Ovary (tissue), 3 donors: Measurements from ENCODE around the gene KRCC1.

Experiments used
- EP300 ChIP-seq: sonication (generic); formaldehyde crosslinking; IDR thresholded peaks from one replicate; pipeline ENCODE4 v1.6.1; 2017; ENCODE audit warnings: antibody characterized with exemption
- POLR2A ChIP-seq: fragments of 450-650 bp; IDR thresholded peaks from one replicate; pipeline ENCODE4 v1.6.1; 2017; ENCODE audit warnings: antibody characterized with exemption, mild to moderate bottlenecking, moderate library complexity
- TF ChIP-seq, protein P1 (sequence below), 3 donors: fragments of 450-650 bp in 2 of 3; fragments of 200-600 bp in 1 of 3; IDR thresholded peaks; one replicate each; pipeline versions ENCODE4 v1.5.1 to v1.8.0; 2016 to 2022; ENCODE audit warnings: antibody characterized with exemption in 3 of 3, mild to moderate bottlenecking in 1 of 3
- donor health status: DM: no; HTN: no; CAD: no.

DNA sequence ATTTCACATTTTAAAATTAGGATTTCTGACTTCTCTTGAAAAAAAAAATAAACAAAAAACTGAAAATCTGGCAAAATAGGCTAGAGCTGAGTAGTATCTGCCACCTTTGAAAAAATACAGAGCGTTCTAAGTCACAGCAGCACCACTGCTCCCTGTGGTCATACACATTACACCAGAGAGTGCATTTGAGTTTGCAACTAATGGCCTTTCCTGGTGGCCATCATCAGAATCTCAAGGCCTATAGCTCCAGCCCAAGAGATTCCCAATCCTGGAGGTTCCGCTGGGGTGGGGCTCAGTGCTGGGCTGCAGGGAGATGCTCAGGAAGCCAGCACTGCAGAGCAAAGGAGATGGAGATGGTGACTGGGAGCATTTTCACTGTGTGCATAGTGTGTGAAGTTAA, 29.5 kb upstream of the KRCC1 start:
- TF ChIP-seq, protein P1, sequence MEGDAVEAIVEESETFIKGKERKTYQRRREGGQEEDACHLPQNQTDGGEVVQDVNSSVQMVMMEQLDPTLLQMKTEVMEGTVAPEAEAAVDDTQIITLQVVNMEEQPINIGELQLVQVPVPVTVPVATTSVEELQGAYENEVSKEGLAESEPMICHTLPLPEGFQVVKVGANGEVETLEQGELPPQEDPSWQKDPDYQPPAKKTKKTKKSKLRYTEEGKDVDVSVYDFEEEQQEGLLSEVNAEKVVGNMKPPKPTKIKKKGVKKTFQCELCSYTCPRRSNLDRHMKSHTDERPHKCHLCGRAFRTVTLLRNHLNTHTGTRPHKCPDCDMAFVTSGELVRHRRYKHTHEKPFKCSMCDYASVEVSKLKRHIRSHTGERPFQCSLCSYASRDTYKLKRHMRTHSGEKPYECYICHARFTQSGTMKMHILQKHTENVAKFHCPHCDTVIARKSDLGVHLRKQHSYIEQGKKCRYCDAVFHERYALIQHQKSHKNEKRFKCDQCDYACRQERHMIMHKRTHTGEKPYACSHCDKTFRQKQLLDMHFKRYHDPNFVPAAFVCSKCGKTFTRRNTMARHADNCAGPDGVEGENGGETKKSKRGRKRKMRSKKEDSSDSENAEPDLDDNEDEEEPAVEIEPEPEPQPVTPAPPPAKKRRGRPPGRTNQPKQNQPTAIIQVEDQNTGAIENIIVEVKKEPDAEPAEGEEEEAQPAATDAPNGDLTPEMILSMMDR (IDR thresholded peaks at IDR 0.05): no peak
- TF ChIP-seq EP300 (no peak), POLR2A (no peak)
